Stimulated activated CD8-positive, alpha-beta memory T cell treated with anti-CD3 and anti-CD28 coated beads, Interleukin-15, amount 100 ng/mL, for 4 hours (primary cell): ENCODE data around the gene KRT81.
"Not testable (repeated sequence)": the region's sequence is repeated elsewhere in the genome, so short reads cannot be mapped to it uniquely, and the experiment has no call there.

Experiments
- DNase-seq, 2 donors: peaks; one replicate each; pipeline ENCODE4 v3.0.0-alpha.2; 2020; ENCODE audit warnings: low read depth in 2 of 2

KRT81 gene

GRCh38 chr12:52253391-52254179, 37.7 kb downstream of the KRT81 start:
- DNase-seq, result no peak

GRCh38 chr12:52252728-52253343, 38.5 kb downstream of the KRT81 start:
- DNase-seq, result no peak

GRCh38 chr12:52252175-52252615, 39.1 kb downstream of the KRT81 start:
- DNase-seq, result not testable (repeated sequence)

GRCh38 chr12:52251367-52252051, 39.8 kb downstream of the KRT81 start:
- DNase-seq, result no peak

- DNase-seq, result no peak
Measured at GRCh38 chr12:52250048-52250990, 41.0 kb downstream of the KRT81 start.

- DNase-seq, result no peak
Measured at GRCh38 chr12:52249511-52250047, 41.8 kb downstream of the KRT81 start.

- DNase-seq, result no peak
Measured at GRCh38 chr12:52248541-52249461, 42.5 kb downstream of the KRT81 start.

- no peak for DNase-seq
Measured at GRCh38 chr12:52247622-52248540, 43.5 kb downstream of the KRT81 start.

GRCh38 chr12:52246720-52247621, 44.4 kb downstream of the KRT81 start:
- no peak for DNase-seq

GRCh38 chr12:52245962-52246569, 45.3 kb downstream of the KRT81 start:
- DNase-seq, result no peak

- no peak for DNase-seq
Measured at GRCh38 chr12:52245259-52245961, 45.9 kb downstream of the KRT81 start.

- no peak for DNase-seq
Measured at GRCh38 chr12:52244615-52244994, 46.7 kb downstream of the KRT81 start.

- DNase-seq, result peak; percentile 13 to 56
Measured at GRCh38 chr12:52243856-52244614, 47.3 kb downstream of the KRT81 start.

- DNase-seq, result no peak
Measured at GRCh38 chr12:52243259-52243855, 48.0 kb downstream of the KRT81 start.

GRCh38 chr12:52242442-52243258, 48.7 kb downstream of the KRT81 start:
- no peak for DNase-seq
